ENCODE data around the gene CLCN5. TPM values are rescaled to one million over a fixed set of nuclear protein-coding genes. Genes with fewer than 3 reads are reported as not detected.
A peak's percentile ranks its signal among the peaks of the same experiment; 100 is the strongest.

CLCN5 gene
- total RNA-seq, 2 experiments from 2014 or later, result 0.61 to 1.6 TPM

DNA sequence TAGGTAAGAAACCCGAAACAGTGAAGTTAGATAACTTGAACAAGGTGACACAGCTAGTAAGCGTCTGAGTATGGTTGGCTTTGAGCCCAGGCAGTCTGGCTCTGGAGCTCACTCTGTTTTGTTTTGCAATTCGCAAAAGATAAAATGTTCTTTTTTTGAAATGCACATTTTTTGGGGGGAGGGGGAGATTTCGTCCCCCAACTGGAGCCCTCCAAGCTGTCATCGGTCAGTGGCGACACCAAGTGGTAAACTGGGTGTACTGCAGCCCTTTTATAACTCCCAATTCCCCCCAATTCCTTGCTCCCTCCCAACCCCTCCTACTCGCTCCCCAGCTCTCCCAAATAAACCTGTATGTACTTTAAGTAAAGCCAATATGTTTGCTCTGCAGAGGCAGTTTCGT lies 2.8 kb upstream of the CLCN5 start:
- POLR2A ChIA-PET, result interaction anchor here (1.0 kb wide), 1 partner anchor 41 kb away, joined by 4 read pairs; the partner anchor contains the start of gene USP27X
- Mint-ChIP-seq H3K9me3 (no peaks in the 10 kb centered on the region), H3K4me3 (no peak overlapping the region), H3K27ac (no peak overlapping the region), H3K4me1 (ENCODE audit: low read depth) (peaks cover 12% of the 10 kb centered on the region), H3K36me3 (ENCODE audit: low read depth) (no peaks in the 10 kb centered on the region), H3K27me3 (no peaks in the 10 kb centered on the region)
- no peaks in the 10 kb centered on the region for H3K9me3 ChIP-seq (ENCODE audit: control insufficient read depth in 1 of 2, insufficient read depth in 1 of 2, low read length in 2 of 2)
- CTCF ChIA-PET, result interaction anchor here (0.6 to 2.0 kb wide), 7 partner anchors 12 to 279 kb away, joined by 3 to 10 read pairs (median 3); partner anchors contain the start of gene USP27X
- TF ChIP-seq, protein P1, sequence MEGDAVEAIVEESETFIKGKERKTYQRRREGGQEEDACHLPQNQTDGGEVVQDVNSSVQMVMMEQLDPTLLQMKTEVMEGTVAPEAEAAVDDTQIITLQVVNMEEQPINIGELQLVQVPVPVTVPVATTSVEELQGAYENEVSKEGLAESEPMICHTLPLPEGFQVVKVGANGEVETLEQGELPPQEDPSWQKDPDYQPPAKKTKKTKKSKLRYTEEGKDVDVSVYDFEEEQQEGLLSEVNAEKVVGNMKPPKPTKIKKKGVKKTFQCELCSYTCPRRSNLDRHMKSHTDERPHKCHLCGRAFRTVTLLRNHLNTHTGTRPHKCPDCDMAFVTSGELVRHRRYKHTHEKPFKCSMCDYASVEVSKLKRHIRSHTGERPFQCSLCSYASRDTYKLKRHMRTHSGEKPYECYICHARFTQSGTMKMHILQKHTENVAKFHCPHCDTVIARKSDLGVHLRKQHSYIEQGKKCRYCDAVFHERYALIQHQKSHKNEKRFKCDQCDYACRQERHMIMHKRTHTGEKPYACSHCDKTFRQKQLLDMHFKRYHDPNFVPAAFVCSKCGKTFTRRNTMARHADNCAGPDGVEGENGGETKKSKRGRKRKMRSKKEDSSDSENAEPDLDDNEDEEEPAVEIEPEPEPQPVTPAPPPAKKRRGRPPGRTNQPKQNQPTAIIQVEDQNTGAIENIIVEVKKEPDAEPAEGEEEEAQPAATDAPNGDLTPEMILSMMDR (IDR thresholded peaks at IDR 0.05), result peak; percentile 81
- intact Hi-C loops (cut with DNase I, micrococcal nuclease), result loop anchor here (5.0 to 10.0 kb wide), 2 partner anchors 42 to 165 kb away; partner anchors contain the start of gene USP27X (in 1 of the 2)
- no peaks in the 10 kb centered on the region for H3K36me3 ChIP-seq (ENCODE audit: insufficient read depth, low read length)
- H3K4me3 ChIP-seq (ENCODE audit: low read length), result no peak overlapping the region
- no peak overlapping the region for H3K27ac ChIP-seq (ENCODE audit: low read depth in 1 of 2, low read length in 2 of 2)
- no peak for ATAC-seq (ENCODE audit: poor library complexity)
- peak in 11 of 14 experiments; percentile 0 to 56 (median 21) for DNase-seq
- peaks cover 8% of the 10 kb centered on the region for H3K4me1 ChIP-seq (ENCODE audit: insufficient read depth, low read length)
- H3K27me3 ChIP-seq (ENCODE audit: control insufficient read depth in 1 of 2, insufficient read depth in 2 of 2, low read length in 2 of 2), result no peaks in the 10 kb centered on the region

DNA sequence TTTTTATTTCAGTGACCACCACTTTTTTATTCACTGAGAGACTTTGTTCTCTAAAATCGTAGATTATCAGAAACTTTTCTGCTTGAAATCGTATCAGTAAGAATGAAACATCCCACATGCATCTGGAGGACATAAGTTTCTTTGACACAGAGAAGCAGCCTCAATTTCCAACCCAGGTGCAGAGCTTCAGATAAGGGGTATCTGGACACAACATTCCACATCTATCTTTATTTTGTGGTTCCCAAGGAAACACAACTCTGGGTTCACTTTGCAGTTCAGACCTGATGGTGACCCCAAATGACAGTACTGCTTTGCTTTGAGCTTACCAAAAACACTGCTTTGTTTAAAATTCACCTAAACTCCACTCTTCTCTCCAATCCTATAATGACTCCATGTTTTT lies 1.3 kb upstream of the CLCN5 start:
- TF ChIP-seq, protein P1 (IDR thresholded peaks at IDR 0.05), result no peak
- intact Hi-C loops (cut with DNase I, micrococcal nuclease), result loop anchor here in 1 of 2 experiments (5.0 kb wide), 1 partner anchor 44 kb away; the partner anchor contains the start of gene USP27X
- Histone ChIP-seq H3K4me1 (ENCODE audit: insufficient read depth, low read length) (peaks cover 8% of the 10 kb centered on the region), H3K4me3 (ENCODE audit: low read length) (no peak overlapping the region), H3K27ac (ENCODE audit: low read depth in 1 of 2, low read length in 2 of 2) (no peak overlapping the region), H3K9me3 (ENCODE audit: control insufficient read depth in 1 of 2, insufficient read depth in 1 of 2, low read length in 2 of 2) (no peaks in the 10 kb centered on the region), H3K36me3 (ENCODE audit: insufficient read depth, low read length) (no peaks in the 10 kb centered on the region), H3K27me3 (ENCODE audit: control insufficient read depth in 1 of 2, insufficient read depth in 2 of 2, low read length in 2 of 2) (no peaks in the 10 kb centered on the region)
- DNase-seq, result no peak
- ChIA-PET CTCF (interaction anchor here (2.9 kb wide), 1 partner anchor 37 kb away, joined by 12 read pairs; no protein-coding TSS in a partner anchor), POLR2A (no interaction called here)
- no peak for ATAC-seq (ENCODE audit: poor library complexity)
- Mint-ChIP-seq H3K36me3 (ENCODE audit: low read depth) (no peaks in the 10 kb centered on the region), H3K4me3 (no peak overlapping the region), H3K27me3 (no peaks in the 10 kb centered on the region), H3K4me1 (ENCODE audit: low read depth) (peaks cover 12% of the 10 kb centered on the region), H3K27ac (no peak overlapping the region), H3K9me3 (no peaks in the 10 kb centered on the region)

DNA sequence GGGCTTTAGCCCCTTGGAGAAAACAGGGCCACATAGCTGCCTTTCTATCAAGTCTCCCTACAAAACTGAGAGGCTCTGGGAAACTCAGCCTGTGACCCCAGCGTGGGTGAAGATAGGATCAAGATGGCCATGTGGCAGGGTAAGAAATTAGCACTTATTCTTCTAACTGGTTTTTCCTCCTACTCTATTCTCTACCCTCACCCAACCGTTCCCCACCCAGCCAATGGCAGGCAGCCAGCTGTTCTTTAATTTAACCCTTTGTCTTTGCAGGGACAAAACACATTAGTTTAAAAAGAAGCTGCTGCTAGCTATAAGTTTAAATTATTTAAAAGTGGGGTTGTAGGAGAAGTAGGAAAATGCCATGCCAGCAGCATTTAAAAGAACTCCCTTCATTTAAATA lies 2.8 kb downstream of the CLCN5 start:
- H3K27ac Mint-ChIP-seq, result no peak overlapping the region
- no peak for ATAC-seq (ENCODE audit: poor library complexity)
- no peak overlapping the region for H3K4me3 Mint-ChIP-seq
- Histone ChIP-seq H3K27me3 (ENCODE audit: control insufficient read depth in 1 of 2, insufficient read depth in 2 of 2, low read length in 2 of 2) (no peaks in the 10 kb centered on the region), H3K9me3 (ENCODE audit: control insufficient read depth in 1 of 2, insufficient read depth in 1 of 2, low read length in 2 of 2) (no peaks in the 10 kb centered on the region), H3K4me1 (ENCODE audit: insufficient read depth, low read length) (peaks cover 8% of the 10 kb centered on the region), H3K36me3 (ENCODE audit: insufficient read depth, low read length) (no peaks in the 10 kb centered on the region), H3K27ac (ENCODE audit: low read depth in 1 of 2, low read length in 2 of 2) (no peak overlapping the region), H3K4me3 (ENCODE audit: low read length) (no peak overlapping the region)
- peaks cover 6% of the 10 kb centered on the region for H3K36me3 Mint-ChIP-seq (ENCODE audit: low read depth)
- ChIA-PET CTCF (no interaction called here), POLR2A (no interaction called here)
- no peak for DNase-seq
- TF ChIP-seq, protein P1 (IDR thresholded peaks at IDR 0.05), result no peak
- H3K27me3 Mint-ChIP-seq, result no peaks in the 10 kb centered on the region
- H3K9me3 Mint-ChIP-seq, result no peaks in the 10 kb centered on the region
- intact Hi-C loops (cut with DNase I, micrococcal nuclease), result no loop called here
- peaks cover 12% of the 10 kb centered on the region for H3K4me1 Mint-ChIP-seq (ENCODE audit: low read depth)

Data from CD4-positive, alpha-beta T cell (primary cell).